MM.1S (cell line): Measurements from ENCODE around the gene CLEC7A.

ENCODE experiments used
- EZH2 ChIP-seq: fragments of 300-600 bp; sonication (generic); optimal IDR thresholded peaks from 2 replicates; pipeline ENCODE3; 2017; ENCODE audit warnings: low read depth, mild to moderate bottlenecking, antibody characterized with exemption, low read length, mixed read lengths
- EZH2phosphoT487 ChIP-seq: fragments of 300-600 bp; sonication (generic); IDR thresholded peaks from 2 replicates; pipeline ENCODE4 v1.6.1; 2018; ENCODE audit warnings: antibody characterized with exemption, low read length
- TF ChIP-seq, protein P1 (sequence below): fragments of 300-600 bp; sonication (generic); IDR thresholded peaks from 2 replicates; pipeline ENCODE4 v1.5.1; 2016; ENCODE audit warnings: antibody characterized with exemption, low read length, mixed read lengths

DNA sequence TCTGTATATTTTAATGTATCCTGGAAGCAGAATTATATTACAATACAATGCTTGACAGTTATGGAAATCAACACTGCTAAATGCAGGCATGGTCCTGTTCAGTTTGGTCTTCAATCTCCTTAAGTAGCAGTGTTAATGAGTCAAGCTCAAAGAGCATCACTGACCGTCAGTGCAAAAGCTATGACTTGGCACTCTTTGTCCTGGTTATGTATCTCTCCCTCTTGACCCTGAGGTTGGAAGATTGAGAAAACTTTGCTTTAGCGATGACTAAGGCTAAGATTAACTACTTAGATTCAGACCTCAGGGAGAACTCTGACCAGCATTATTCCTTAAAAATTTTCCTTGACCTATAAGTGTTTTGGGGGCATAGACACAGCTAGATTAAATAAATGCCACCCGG, 10.9 kb downstream of the CLEC7A start:
- TF ChIP-seq, protein P1, sequence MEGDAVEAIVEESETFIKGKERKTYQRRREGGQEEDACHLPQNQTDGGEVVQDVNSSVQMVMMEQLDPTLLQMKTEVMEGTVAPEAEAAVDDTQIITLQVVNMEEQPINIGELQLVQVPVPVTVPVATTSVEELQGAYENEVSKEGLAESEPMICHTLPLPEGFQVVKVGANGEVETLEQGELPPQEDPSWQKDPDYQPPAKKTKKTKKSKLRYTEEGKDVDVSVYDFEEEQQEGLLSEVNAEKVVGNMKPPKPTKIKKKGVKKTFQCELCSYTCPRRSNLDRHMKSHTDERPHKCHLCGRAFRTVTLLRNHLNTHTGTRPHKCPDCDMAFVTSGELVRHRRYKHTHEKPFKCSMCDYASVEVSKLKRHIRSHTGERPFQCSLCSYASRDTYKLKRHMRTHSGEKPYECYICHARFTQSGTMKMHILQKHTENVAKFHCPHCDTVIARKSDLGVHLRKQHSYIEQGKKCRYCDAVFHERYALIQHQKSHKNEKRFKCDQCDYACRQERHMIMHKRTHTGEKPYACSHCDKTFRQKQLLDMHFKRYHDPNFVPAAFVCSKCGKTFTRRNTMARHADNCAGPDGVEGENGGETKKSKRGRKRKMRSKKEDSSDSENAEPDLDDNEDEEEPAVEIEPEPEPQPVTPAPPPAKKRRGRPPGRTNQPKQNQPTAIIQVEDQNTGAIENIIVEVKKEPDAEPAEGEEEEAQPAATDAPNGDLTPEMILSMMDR: no peak
- TF ChIP-seq EZH2phosphoT487 (no peak), EZH2 (no peak)
